ENCODE data around the gene HDLBP. TPM values are rescaled to one million over a fixed set of nuclear protein-coding genes. Genes with fewer than 3 reads are reported as not detected.

The HDLBP gene
- total RNA-seq, 1 experiment from 2014 or later: 350 TPM

- no peaks in the 10 kb centered on the region for H3K27me3 ChIP-seq (replicated peaks; ENCODE audit: control insufficient read depth, insufficient read depth, low read length)
- no peaks in the 10 kb centered on the region for H3K9me3 ChIP-seq
- no peaks in the 10 kb centered on the region for H3K27me3 Mint-ChIP-seq (ENCODE audit: insufficient read depth, unreplicated experiment)
- intact Hi-C loops (cut with micrococcal nuclease; ENCODE audit: unreplicated experiment): no loop called here
- H3K4me1 ChIP-seq: no peaks in the 10 kb centered on the region
- H3K36me3 ChIP-seq (ENCODE audit: control insufficient read depth, insufficient read depth, low read length): no peaks in the 10 kb centered on the region
- H3K4me3 ChIP-seq (ENCODE audit: low read depth, low read length): no peak overlapping the region
- no peak overlapping the region for H3K4me3 Mint-ChIP-seq (ENCODE audit: unreplicated experiment)
- no peak overlapping the region for H3K27ac Mint-ChIP-seq (ENCODE audit: unreplicated experiment)
- DNase-seq: no peak
- H3K9me3 Mint-ChIP-seq (ENCODE audit: unreplicated experiment): no peaks in the 10 kb centered on the region
- H3K4me1 Mint-ChIP-seq (ENCODE audit: low read depth, unreplicated experiment): no peaks in the 10 kb centered on the region
- no TSS peak for BruUV-seq (replicated peaks)
- TF ChIP-seq CTCF (IDR thresholded peaks at IDR 0.05; ENCODE audit: insufficient read depth in 1 of 2, low read depth in 1 of 2, low read length in 1 of 2, severe bottlenecking in 1 of 2, unreplicated experiment in 1 of 2): no peak
- POLR2A ChIA-PET: no interaction called here
- CTCF ChIA-PET: no interaction called here
- H3K36me3 Mint-ChIP-seq (ENCODE audit: insufficient read depth, unreplicated experiment): no peaks in the 10 kb centered on the region
Measured at GRCh38 chr2:241209271-241209670, 106.2 kb downstream of the HDLBP start.

- ChIA-PET POLR2A (no interaction called here), CTCF (interaction anchor here (1.3 kb wide), 1 partner anchor 11 kb away, joined by 3 read pairs; no protein-coding TSS in a partner anchor)
- Histone ChIP-seq H3K27me3 (replicated peaks; ENCODE audit: control insufficient read depth, insufficient read depth, low read length) (no peaks in the 10 kb centered on the region), H3K4me1 (no peaks in the 10 kb centered on the region), H3K36me3 (ENCODE audit: control insufficient read depth, insufficient read depth, low read length) (no peaks in the 10 kb centered on the region), H3K9me3 (no peaks in the 10 kb centered on the region), H3K4me3 (ENCODE audit: low read depth, low read length) (no peak overlapping the region)
- H3K36me3 Mint-ChIP-seq (ENCODE audit: insufficient read depth, unreplicated experiment): no peaks in the 10 kb centered on the region
- H3K9me3 Mint-ChIP-seq (ENCODE audit: unreplicated experiment): no peaks in the 10 kb centered on the region
- H3K4me1 Mint-ChIP-seq (ENCODE audit: low read depth, unreplicated experiment): no peaks in the 10 kb centered on the region
- no peaks in the 10 kb centered on the region for H3K27me3 Mint-ChIP-seq (ENCODE audit: insufficient read depth, unreplicated experiment)
- no peak for DNase-seq
- TF ChIP-seq CTCF (IDR thresholded peaks at IDR 0.05; ENCODE audit: insufficient read depth in 1 of 2, low read depth in 1 of 2, low read length in 1 of 2, severe bottlenecking in 1 of 2, unreplicated experiment in 1 of 2): no peak
- intact Hi-C loops (cut with micrococcal nuclease; ENCODE audit: unreplicated experiment): no loop called here
- BruUV-seq (replicated peaks): no TSS peak
- no peak overlapping the region for H3K27ac Mint-ChIP-seq (ENCODE audit: unreplicated experiment)
- H3K4me3 Mint-ChIP-seq (ENCODE audit: unreplicated experiment): no peak overlapping the region
Measured at GRCh38 chr2:241208058-241208457, 107.4 kb downstream of the HDLBP start.

GRCh38 chr2:241207641-241208040, 107.8 kb downstream of the HDLBP start:
- Mint-ChIP-seq H3K4me1 (ENCODE audit: low read depth, unreplicated experiment) (no peaks in the 10 kb centered on the region), H3K9me3 (ENCODE audit: unreplicated experiment) (no peaks in the 10 kb centered on the region), H3K27me3 (ENCODE audit: insufficient read depth, unreplicated experiment) (no peaks in the 10 kb centered on the region), H3K27ac (ENCODE audit: unreplicated experiment) (no peak overlapping the region), H3K4me3 (ENCODE audit: unreplicated experiment) (no peak overlapping the region), H3K36me3 (ENCODE audit: insufficient read depth, unreplicated experiment) (no peaks in the 10 kb centered on the region)
- ChIA-PET CTCF (interaction anchor here (1.3 kb wide), 1 partner anchor 11 kb away, joined by 3 read pairs; no protein-coding TSS in a partner anchor), POLR2A (no interaction called here)
- Histone ChIP-seq H3K27me3 (replicated peaks; ENCODE audit: control insufficient read depth, insufficient read depth, low read length) (no peaks in the 10 kb centered on the region), H3K36me3 (ENCODE audit: control insufficient read depth, insufficient read depth, low read length) (no peaks in the 10 kb centered on the region), H3K4me3 (ENCODE audit: low read depth, low read length) (no peak overlapping the region), H3K9me3 (no peaks in the 10 kb centered on the region), H3K4me1 (no peaks in the 10 kb centered on the region)
- no peak for TF ChIP-seq CTCF (IDR thresholded peaks at IDR 0.05; ENCODE audit: insufficient read depth in 1 of 2, low read depth in 1 of 2, low read length in 1 of 2, severe bottlenecking in 1 of 2, unreplicated experiment in 1 of 2)
- intact Hi-C loops (cut with micrococcal nuclease; ENCODE audit: unreplicated experiment): no loop called here
- no peak for DNase-seq
- BruUV-seq (replicated peaks): no TSS peak

Data from Caco-2 (cell line).